Lower lobe of right lung (tissue), 2 donors: ENCODE results near the gene HLA-G. TPM values are rescaled to one million over a fixed set of nuclear protein-coding genes. Genes with fewer than 3 reads are reported as not detected.
"Not testable (repeated sequence)": the region's sequence is repeated elsewhere in the genome, so short reads cannot be mapped to it uniquely, and the experiment has no call there.

ENCODE experiments used
- ATAC-seq, 2 donors: fragments of 200-7000 bp; cut with Tn5 transposase; one replicate each; pipeline ENCODE4 v1.9.1; 2020 to 2022; ENCODE audit warnings: mild to moderate bottlenecking in 2 of 2, moderate library complexity in 2 of 2
- DNase-seq: peaks from one replicate; pipeline ENCODE4 v3.0.0-alpha.2; 2020
- H3K27ac ChIP-seq: fragments of 200-600 bp; one replicate; pipeline ENCODE4 v1.8.0; 2022
- H3K27me3 ChIP-seq: fragments of 200-600 bp; one replicate; pipeline ENCODE4 v1.8.0; 2022; ENCODE audit warnings: low read depth
- H3K36me3 ChIP-seq: fragments of 200-600 bp; one replicate; pipeline ENCODE4 v1.8.0; 2022; ENCODE audit warnings: mild to moderate bottlenecking
- H3K4me1 ChIP-seq: fragments of 200-600 bp; one replicate; pipeline ENCODE4 v1.8.0; 2022
- H3K4me3 ChIP-seq: fragments of 200-600 bp; one replicate; pipeline ENCODE4 v1.8.0; 2022; ENCODE audit warnings: mild to moderate bottlenecking
- H3K9me3 ChIP-seq: fragments of 200-600 bp; one replicate; pipeline ENCODE4 v1.8.0; 2022
- CTCF ChIP-seq: fragments of 200-600 bp; IDR thresholded peaks from one replicate; pipeline ENCODE4 v1.8.0; 2022; ENCODE audit warnings: antibody characterized with exemption, mild to moderate bottlenecking
- intact Hi-C: fragments of 100-400 bp; cut with DNase I; formaldehyde crosslinking; loops from one replicate; pipeline ENCODE4 v1.11.0; 2022
- total RNA-seq: library from RNA; stranded (reverse); fragmentation: NEBNext Ultra II Directional; extraction: Animal tissue kit (Norgen Biotek cat#: 25700); gene quantifications from one replicate; pipeline ENCODE4 v1.2.1, GENCODE V29; 2021
- donor health status: DM: no; HTN: yes; CAD: no; lungs with severe emphysema.

Gene HLA-G
- total RNA-seq, 1 donor from 2014 or later, result 1.8 TPM

DNA sequence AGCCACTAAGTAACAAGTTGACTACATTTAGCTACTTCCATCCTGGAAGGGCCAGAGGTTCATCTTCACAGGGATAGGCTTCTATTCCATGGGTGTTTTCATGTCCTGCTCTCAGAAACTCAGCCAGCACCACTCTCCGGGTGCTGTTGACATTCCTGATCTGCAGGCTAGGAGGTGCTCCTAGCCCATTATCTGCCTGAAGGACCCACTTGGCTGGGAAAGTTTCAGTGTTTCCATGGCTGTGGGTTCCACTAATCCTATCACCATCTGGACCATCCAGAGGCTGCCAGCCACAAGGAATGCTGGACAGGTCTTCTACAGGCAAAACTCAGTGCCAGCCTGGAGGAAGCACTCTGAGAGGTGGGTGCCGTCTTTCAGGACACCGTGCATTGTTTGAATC lies 45.2 kb downstream of the HLA-G start:
- ATAC-seq (peak; percentile 42 to 60), DNase-seq (no peak)
- intact Hi-C loops, result no loop called here
- no peak overlapping the region for H3K27ac ChIP-seq
- no peaks in the 10 kb centered on the region for H3K4me1 ChIP-seq
- H3K9me3 ChIP-seq, result no peaks in the 10 kb centered on the region
- H3K36me3 ChIP-seq, result no peaks in the 10 kb centered on the region
- no peaks in the 10 kb centered on the region for H3K27me3 ChIP-seq
- TF ChIP-seq CTCF, result no peak
- no peak overlapping the region for H3K4me3 ChIP-seq

DNA sequence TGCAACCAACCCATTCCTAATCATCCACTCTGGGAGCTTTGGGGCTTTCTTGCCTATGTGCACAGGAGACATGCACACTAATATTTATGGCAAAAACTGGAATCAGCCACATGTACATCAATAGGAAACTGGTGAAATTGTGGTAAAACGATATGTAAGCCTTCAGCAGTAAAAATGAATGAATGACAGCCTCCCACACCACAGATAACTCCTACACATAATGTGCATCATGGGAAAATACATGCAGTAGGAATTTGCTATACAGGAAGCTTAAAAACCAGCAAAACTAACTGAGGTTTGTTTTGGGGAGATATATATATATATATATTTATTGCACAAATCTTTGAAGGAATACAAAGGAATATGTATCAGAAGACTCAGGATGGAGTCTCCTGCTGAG lies 47.6 kb downstream of the HLA-G start:
- ATAC-seq (no peak), DNase-seq (no peak)
- intact Hi-C loops, result no loop called here
- no peak for TF ChIP-seq CTCF
- no peaks in the 10 kb centered on the region for H3K9me3 ChIP-seq
- no peak overlapping the region for H3K4me3 ChIP-seq
- no peaks in the 10 kb centered on the region for H3K4me1 ChIP-seq
- no peaks in the 10 kb centered on the region for H3K36me3 ChIP-seq
- H3K27ac ChIP-seq, result no peak overlapping the region
- no peaks in the 10 kb centered on the region for H3K27me3 ChIP-seq

DNA sequence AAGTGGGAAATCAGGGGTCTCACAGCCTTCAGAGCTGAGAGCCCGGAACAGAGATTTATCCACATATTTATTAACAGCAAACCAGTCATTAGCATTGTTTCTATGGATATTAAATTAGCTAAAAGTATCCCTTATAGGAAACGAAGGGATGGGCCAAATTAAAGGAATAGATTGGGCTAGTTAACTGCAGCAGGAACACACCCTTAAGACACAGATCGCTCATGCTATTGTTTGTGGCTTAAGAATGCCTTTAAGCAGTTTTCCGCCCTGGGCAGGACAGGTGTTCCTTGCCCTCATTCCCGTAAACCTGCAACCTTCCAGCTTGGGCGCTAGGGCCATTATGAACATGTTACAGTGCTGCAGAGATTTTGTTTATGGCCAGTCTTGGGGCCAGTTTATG lies 48.1 kb downstream of the HLA-G start:
- intact Hi-C loops, ATAC-seq: not testable (repeated sequence)

More for the DNA sequence above, 48.1 kb downstream of the HLA-G start:
- not testable (repeated sequence) for H3K27me3 ChIP-seq, H3K9me3 ChIP-seq, H3K4me1 ChIP-seq, DNase-seq, H3K27ac ChIP-seq, H3K36me3 ChIP-seq, H3K4me3 ChIP-seq

Other genes starting within 250 kb of the HLA-G start
- gene OR2H2, start 242.7 kb upstream of the HLA-G start, total RNA-seq, result not detected
- gene GABBR1, start 194.6 kb upstream of the HLA-G start, total RNA-seq, result 38.5 TPM
- gene MOG, start 170.7 kb upstream of the HLA-G start, total RNA-seq, result not detected
- not detected for gene ZFP57, start 146.7 kb upstream of the HLA-G start, total RNA-seq
- gene HLA-F, start 104.4 kb upstream of the HLA-G start, total RNA-seq, result 176 TPM
- gene HLA-A, start 114.7 kb downstream of the HLA-G start, total RNA-seq, result 1,064 TPM
- gene POLR1H, start 233.4 kb downstream of the HLA-G start, total RNA-seq, result 22.4 TPM
- 65.7 TPM for gene PPP1R11, start 239.4 kb downstream of the HLA-G start, total RNA-seq
- gene RNF39, start 247.9 kb downstream of the HLA-G start, total RNA-seq, result 2.5 TPM